ENCODE data around the gene WDR55.
"Not testable (repeated sequence)": the region's sequence is repeated elsewhere in the genome, so short reads cannot be mapped to it uniquely, and the experiment has no call there.

Gene WDR55, protein sequence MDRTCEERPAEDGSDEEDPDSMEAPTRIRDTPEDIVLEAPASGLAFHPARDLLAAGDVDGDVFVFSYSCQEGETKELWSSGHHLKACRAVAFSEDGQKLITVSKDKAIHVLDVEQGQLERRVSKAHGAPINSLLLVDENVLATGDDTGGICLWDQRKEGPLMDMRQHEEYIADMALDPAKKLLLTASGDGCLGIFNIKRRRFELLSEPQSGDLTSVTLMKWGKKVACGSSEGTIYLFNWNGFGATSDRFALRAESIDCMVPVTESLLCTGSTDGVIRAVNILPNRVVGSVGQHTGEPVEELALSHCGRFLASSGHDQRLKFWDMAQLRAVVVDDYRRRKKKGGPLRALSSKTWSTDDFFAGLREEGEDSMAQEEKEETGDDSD

DNA sequence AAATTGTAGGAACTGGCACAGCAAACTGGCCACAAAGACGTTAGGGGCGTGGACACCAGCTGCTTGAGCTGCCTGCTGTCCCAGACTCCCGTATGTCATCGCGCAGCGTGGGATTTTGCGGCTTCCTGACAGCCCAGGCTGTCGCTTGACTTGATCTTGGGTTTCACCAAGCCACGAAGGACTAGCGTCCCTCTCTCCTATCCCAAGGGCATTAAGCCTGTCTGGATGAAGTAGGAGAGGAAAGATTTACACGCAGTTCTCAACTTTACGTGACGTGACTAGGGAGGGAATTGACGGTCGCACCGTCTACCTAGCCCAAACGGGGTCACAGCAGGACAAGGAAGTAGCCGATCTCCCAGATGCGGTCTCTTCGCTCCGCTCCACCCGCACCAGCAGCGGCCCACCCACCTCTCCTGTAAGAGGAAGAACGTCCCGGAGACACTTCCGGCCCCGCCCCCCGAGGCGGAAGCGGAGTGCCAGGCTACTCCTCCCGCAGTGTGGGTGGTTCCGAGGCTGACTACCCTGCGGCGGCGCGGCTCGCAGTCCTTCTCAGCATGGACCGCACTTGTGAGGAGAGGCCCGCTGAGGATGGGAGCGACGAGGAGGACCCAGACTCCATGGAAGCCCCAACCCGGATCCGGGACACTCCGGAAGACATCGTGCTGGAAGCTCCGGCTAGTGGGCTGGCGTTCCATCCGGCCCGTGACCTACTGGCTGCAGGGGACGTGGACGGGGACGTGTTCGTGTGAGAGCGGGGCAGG is at the start of gene WDR55:
WDR55 (plus strand) TSS at position 546 of the 761 bp plus-strand sequence; CDS start at position 555, 9 bp downstream.
- DNase-seq: peak; percentile 96

- DNase-seq: no peak
These were observed 42.4 kb upstream of the WDR55 start for GRCh38 chr5:140622301-140622700.

GRCh38 chr5:140623061-140623460 is 41.6 kb upstream of the WDR55 start:
- DNase-seq: not testable (repeated sequence)

DNA sequence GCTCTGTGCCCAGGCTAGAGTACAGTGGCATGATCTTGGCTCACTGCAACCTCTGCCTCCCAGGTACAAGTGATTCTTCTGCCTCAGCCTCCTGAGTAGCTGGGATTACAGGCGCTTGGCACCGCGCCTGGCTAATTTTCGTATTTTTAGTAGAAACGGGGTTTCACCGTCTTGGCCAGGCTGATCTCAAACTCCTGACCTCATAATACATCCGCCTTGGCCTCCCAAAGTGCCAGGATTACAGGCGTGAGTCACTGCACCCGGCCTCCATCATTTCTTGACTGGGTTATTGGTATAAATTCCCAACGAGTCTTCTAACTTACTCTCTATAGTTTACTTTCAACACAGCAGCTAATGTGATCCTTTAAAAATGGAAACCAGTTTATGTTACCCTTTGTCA is 39.8 kb upstream of the WDR55 start:
- not testable (repeated sequence) for DNase-seq

GRCh38 chr5:140627972-140628371 is 36.7 kb upstream of the WDR55 start:
- DNase-seq: no peak

GRCh38 chr5:140628711-140629110 is 36.0 kb upstream of the WDR55 start:
- DNase-seq: no peak

GRCh38 chr5:140630292-140631035 is 34.2 kb upstream of the WDR55 start:
- no peak for DNase-seq

DNA sequence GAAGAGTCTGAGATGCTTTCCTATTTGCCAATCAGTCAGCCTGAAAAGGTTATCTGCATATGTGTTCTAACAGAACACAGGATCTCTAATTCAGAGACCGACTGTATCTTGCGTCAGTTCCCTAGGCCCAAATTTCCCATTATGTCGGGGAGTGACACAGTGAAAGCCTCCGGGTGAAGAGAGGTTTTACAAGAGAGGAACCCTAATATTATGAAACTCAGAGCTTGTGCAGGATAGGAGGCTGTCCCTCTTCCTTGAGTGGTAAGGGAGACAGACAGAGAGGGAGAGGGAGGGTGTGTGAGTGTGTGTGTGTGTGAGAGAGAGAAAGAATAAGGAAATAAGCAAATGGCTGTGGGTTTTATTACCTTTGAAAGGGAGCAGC is 33.7 kb upstream of the WDR55 start:
- no peak for DNase-seq

GRCh38 chr5:140631831-140632365 is 32.8 kb upstream of the WDR55 start:
- peak; percentile 15 for DNase-seq

DNA sequence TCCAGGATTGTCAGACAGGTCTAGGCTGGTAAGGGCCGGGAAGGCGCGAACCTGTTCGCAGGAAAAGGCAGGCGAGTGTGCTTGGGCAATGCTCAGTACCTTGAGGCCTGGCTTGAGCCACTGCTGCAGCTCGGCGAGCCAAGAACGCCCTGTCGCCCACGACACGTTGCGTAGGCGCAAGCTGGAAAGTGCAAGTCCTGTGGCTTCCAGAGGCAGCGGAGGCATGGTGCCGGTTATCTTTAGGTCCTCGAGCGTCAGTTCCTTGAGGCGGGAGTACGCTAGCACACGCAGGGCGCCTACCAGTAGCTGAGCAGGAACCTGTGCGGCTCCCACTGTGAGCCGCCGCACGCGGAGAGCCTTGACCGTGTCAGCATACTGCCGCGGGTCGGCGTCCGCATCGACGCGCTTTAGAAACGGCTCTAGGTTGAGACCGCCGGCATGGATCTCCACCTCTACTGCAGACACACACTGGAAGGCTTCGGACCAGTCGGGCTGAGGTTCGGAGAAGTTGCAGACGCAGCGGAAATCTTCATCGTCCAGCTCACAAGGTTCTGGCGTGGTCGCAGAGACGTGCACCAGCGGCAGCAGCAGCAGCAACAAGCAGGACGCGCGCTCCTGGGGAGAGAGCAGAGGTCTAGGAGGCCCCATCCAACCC is 32.2 kb upstream of the WDR55 start:
- peak; percentile 34 for DNase-seq

DNA sequence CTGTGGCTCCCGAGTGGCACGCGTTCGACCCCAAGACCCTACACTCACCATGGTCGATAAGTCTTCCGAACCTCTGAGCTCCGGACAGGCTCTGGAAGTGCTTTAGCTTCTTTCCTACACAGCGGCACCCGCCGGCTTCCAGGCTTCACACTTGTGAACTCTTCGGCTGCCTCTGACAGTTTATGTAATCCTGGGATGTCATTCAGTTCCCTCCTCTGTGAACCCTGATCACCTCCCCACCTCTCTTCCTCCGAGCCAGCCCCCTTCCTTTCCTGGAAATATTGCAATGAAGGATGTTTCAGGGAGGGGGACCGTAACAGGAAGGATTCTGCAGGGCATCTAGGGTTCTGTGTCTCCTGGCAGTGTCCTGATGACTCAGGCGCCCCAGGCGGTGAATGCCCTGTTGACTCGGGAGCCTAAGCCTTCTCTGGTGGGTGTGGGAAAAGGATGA is 31.7 kb upstream of the WDR55 start, which contains the start of gene CD14:
CD14 (minus strand) TSS at position 155 of the 451 bp plus-strand sequence; CDS start at position 51, 104 bp downstream.
- no peak for DNase-seq

DNA sequence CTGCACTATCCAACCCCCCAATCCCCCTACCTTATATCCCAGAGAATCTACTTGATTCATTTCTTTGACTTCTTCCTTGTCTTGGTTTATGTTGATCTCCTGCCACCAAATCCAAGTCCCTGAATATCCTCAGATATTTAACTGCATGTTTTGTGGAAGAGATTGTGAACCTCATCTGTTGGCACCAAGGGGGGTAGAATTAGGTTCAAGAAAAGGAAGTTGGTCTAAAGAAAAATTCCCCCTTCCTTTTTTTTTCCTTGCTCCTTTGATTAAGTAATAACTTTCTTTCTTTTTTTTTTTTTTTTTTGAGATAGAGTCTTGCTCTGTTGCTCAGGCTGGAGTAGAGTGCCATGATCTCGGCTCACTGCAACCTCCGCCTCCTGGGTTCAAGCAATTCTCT is 31.2 kb upstream of the WDR55 start:
- no peak for DNase-seq

- DNase-seq: no peak
These were observed 30.6 kb upstream of the WDR55 start for GRCh38 chr5:140634103-140634502.

GRCh38 chr5:140635291-140636257 is 29.1 kb upstream of the WDR55 start:
- no peak for DNase-seq

- DNase-seq: no peak
These were observed 27.2 kb upstream of the WDR55 start for GRCh38 chr5:140637371-140638100.

DNA sequence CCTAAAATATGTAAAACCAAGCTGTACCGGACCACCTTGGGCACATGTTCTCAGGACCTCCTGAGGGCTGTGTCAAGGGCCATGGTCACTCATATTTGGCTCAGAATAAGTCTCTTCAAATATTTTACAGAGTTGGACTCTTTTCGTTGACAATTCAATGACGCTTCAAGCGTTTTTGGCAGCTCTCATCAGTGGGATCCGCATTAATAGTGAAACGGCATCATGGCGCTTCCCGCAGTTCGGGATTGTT is 25.9 kb upstream of the WDR55 start:
- not testable (repeated sequence) for DNase-seq

DNA sequence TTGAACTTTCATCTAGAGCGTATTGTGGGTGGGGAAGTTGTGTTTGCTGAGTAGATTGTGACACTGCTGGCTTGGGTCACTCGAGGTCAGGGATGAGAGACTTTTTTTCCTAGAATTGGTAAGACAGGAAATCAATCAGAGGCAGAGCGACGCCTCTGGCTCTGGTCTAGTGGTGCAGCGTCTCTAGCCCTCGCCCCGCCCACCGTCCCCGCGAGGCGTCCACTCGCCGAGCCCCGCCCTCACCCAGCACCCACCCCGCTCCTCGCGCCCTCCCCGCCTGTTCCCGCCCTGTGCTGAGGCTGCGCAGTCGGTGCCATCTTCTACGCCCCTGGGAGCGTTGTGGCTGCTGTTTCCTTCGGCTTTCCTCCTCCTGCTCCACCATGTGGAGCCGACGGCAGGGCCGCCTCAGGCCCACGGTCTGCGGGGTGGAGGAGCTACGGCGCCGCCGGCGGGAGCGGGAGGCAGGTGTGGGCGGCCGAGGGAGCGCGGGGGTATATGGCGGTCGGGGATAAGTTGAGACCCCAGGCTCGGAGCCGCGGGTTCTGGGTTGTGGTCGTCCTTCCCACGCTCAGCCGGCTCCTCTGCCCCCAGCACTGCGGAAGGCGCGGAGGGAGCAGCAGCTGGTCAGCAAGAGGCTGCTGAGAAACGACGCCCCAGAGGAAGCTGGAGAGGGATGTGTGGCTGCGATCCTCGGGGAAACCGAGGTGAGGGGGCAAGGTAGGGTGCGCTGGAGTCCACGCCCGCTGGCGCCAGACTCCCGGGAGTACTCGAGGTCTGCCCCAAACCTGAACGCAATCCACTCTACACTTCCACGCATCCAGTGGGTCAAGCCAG is 25.3 kb upstream of the WDR55 start, which contains the start of gene TMCO6:
TMCO6 (plus strand) TSS at position 304 of the 834 bp plus-strand sequence; CDS start at position 381, 77 bp downstream.
- DNase-seq: peak; percentile 96

DNA sequence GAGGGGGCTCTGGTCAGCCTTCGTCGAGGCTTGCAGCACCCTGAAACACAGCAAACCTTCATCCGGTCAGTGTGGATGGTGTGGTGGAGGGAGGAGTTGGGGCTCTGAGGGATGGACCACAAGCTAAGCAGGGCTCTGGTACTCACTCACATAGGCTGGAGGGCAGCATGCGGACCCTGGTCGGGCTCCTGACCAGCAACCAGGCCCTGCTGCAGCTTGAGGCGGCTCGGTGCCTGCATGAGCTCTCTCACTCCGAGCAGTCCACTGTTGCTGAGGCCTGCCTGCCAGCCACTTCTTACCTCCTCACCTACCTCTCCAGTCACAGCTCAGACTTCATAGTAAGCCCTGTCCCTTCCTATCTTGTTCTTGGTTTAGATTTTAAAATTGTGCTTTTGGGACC is 23.0 kb upstream of the WDR55 start:
- DNase-seq: no peak

DNA sequence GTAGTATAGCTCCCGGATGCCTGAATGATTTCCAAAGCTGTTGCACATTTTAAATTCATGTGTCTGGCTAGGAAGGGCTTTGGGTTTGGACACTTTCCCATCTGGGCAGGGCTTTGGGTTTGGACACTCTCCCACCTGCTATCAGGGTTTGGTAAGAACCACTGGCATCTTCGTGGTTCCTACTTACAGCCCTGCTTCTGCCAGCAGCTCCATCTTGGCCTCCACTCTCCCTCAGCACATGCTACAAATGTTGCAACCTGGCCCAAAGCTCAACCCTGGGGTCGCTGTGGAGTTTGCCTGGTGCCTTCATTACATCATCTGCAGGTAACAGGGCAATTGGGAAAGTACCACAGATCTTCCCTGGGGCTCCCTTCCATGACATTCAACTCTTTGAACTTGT is 22.0 kb upstream of the WDR55 start:
- DNase-seq: no peak

- DNase-seq: no peak
These were observed 17.7 kb upstream of the WDR55 start for GRCh38 chr5:140647042-140647419.

All from activated gamma-delta T cell treated with Interleukin-2 at 50 U/mL for 16 hours (primary cell).